ENCODE results near the gene PCP4L1. TPM values are rescaled to one million over a fixed set of nuclear protein-coding genes. Genes with fewer than 3 reads are reported as not detected.

The PCP4L1 gene
- polyA plus RNA-seq, 4 donors = 1.3 to 2.1 (median 1.4) TPM

DNA sequence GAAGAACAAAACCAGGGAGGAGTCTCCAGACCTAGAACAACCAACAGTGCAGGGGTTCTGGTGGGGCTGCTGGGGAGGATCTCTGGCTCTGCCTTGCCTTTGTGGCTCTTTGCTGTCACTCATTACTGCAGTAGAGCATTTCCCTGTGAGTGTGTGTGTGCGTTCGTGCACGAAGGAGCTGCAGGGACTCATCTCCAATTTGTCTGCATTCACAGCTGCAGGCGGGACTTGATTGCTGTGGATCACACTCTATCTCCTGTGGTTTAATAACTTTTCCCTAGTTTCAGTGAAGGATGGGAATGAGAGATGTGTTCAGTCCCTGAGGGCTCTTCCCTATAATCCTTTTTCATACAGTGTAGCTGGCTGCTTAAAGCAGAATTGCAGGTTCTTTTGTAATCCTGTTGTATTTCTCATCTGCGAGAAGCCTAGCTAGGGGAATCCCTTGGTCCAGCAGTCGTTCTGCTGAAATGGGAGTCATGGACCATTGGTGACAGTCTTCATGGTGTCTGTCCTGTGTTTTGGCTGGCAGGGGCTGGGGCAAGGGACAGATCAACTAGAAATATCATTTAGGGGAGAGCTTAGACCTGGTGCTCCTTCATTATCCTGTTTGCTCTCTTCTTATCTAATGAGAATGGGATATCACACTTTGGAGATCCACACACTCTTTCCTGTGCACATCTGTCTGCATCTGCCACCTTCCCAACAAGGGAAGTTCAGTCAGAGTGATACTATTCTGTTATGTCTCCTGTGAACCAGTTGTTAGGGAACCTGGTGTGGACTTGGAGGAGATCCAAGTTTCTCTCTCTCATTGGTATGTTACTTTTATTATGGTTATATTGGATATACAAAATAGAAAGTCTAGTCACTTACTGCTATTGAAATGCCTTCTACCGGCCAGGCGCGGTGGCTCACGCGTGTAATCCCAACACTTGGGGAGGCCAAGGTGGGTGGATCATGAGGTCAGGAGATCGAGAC, 3.0 kb downstream of the PCP4L1 start:
- DNase-seq (ENCODE audit: low read depth in 4 of 4, low spot score in 2 of 4) = no peak

GRCh38 chr1:161265305-161265704, 6.8 kb downstream of the PCP4L1 start:
- no peak for DNase-seq (ENCODE audit: low read depth in 4 of 4, low spot score in 2 of 4)

GRCh38 chr1:161266202-161266601, 7.7 kb downstream of the PCP4L1 start:
- no peak for DNase-seq (ENCODE audit: low read depth in 4 of 4, low spot score in 2 of 4)

GRCh38 chr1:161266836-161267235, 8.3 kb downstream of the PCP4L1 start:
- no peak for DNase-seq (ENCODE audit: low read depth in 4 of 4, low spot score in 2 of 4)

DNA sequence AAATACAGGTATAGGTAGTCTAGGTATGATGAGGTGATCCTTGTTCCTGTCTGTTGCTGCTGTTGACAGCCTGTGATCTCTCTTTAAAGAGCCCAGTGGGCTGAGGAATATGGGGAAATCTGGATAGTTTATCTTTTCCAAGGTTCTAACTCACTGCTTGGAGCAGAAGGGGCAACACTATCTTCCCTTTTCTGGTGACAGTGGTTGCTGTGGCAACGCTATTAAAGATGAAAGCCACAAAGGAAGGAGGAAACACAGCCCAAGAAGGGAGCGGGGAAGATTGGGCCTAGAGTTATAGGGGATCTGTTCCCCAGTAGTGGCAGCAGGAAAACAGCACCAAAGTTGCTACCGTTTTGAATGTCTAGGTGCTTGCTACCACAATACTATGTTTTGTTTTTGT, 8.8 kb downstream of the PCP4L1 start:
- DNase-seq (ENCODE audit: low read depth in 4 of 4, low spot score in 2 of 4) = no peak

- DNase-seq (ENCODE audit: low read depth in 4 of 4, low spot score in 2 of 4) = no peak
These were observed 14.9 kb downstream of the PCP4L1 start for GRCh38 chr1:161273402-161273801.

GRCh38 chr1:161274874-161275273, 16.3 kb downstream of the PCP4L1 start:
- no peak for DNase-seq (ENCODE audit: low read depth in 4 of 4, low spot score in 2 of 4)

- no peak for DNase-seq (ENCODE audit: low read depth in 4 of 4, low spot score in 2 of 4)
These were observed 24.4 kb downstream of the PCP4L1 start for GRCh38 chr1:161282991-161283390.

DNA sequence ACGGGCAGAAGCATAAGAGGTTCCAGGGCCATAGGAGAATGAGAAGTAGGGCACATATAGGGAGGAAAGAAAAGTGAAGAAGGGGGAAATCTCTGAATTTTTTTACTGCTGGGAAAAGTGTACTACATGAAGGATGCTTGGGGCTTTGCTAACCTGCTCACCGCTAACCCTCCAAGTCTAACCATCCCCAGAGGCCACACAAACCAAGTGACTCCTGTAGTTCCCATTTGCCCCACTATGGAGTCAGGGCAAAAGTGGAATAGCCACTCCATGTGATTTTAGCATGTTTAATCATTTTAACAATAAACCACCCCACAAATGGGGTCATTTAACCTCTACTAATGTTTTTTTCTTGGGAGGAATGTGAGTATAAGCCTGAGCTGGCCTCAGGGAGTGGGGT, 26.6 kb downstream of the PCP4L1 start:
- no peak for DNase-seq (ENCODE audit: low read depth in 4 of 4, low spot score in 2 of 4)

- DNase-seq (ENCODE audit: low read depth in 4 of 4, low spot score in 2 of 4) = no peak
These were observed 27.0 kb downstream of the PCP4L1 start for GRCh38 chr1:161285521-161285920.

DNA sequence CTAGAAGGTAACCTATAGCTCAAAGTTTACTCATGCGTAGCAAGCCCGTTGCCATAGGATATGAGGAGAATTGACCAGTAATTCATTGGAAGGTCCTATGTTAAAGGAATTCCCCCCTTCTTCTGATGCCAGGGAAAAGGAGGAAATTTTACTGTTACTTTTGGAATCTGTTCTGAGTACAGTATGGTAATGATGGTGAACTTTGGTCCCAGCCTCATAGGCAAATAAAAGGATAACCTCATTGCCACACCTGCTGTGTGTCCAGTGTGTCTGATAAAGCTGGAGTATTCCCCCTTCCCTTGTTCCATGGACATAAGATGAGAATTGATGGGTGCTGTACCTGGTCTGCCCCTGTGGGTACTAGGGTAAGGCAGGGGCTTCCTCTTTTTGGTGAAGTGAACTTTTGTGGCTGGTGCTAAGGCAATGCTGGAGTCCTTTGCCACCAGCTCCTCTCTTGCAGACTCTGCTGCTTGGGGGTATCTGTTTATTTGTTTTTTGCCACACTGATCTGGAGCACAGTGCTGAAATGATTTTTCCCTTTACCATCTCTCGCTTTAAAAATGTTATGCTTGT, 29.0 kb downstream of the PCP4L1 start:
- no peak for DNase-seq (ENCODE audit: low read depth in 4 of 4, low spot score in 2 of 4)

DNA sequence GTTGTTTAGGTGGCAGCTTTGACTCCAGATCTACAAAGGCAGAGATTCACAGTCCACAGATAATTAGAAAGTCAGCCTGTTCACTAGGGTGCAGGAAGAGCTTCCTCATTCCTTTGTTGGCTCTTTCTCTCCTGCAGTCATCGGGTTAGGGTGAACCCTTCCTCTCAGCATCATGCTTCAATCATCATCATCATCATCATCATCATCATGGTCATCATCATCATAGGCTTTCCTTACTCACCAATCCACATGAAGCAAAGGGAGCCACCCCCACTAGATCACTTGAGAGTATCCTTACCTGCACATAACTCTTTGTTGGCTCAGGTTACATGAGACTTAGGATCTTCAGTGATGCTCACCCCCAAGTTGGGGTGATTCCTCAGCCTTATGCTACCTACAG, 32.2 kb downstream of the PCP4L1 start:
- DNase-seq (ENCODE audit: low read depth in 4 of 4, low spot score in 2 of 4) = no peak

- DNase-seq (ENCODE audit: low read depth in 4 of 4, low spot score in 2 of 4) = no peak
These were observed 38.9 kb downstream of the PCP4L1 start for GRCh38 chr1:161297415-161297814.

GRCh38 chr1:161298116-161298515, 39.6 kb downstream of the PCP4L1 start:
- DNase-seq (ENCODE audit: low read depth in 4 of 4, low spot score in 2 of 4) = no peak

DNA sequence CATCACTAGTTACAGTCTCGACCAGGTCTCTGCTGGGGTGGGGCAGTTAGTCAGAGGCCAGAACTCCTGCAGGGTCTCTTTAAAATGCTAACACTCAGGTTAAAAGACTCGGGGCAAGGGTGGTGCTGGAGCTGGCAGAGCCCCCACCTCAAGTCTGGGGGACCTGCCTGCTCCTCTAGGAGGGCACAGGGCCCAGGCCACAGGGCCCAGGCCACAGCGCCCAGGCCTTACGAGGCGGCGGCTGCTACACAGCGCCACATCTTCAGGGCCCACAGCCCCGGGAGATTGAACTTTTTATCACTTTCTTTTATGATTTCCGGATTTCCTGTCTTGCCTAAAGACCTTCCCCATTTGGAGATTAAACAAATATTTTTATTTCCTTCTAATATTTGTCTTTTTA, 40.8 kb downstream of the PCP4L1 start:
- no peak for DNase-seq (ENCODE audit: low read depth in 4 of 4, low spot score in 2 of 4)

DNA sequence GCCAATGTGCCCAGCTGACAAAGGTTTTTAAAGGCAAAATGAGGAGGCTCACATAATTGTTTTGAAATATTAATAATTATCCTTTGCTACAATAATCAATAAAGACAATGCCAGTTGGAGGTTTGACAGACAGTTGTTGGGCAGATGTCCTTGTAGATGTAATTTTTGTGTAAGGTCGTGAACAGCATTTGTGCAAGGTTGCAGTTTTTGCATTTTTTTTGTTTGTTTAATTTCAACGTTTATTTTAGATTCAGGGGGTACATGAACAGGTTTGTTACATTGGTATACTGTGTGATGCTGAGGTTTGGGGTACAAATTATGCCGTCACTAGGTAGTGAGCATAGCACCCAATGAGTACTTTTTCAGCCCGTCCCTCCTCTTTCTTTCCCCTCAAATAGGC, 41.9 kb downstream of the PCP4L1 start:
- no peak for DNase-seq (ENCODE audit: low read depth in 4 of 4, low spot score in 2 of 4)

GRCh38 chr1:161304927-161305866, 46.7 kb downstream of the PCP4L1 start:
- DNase-seq (ENCODE audit: low read depth in 4 of 4, low spot score in 2 of 4) = no peak

DNA sequence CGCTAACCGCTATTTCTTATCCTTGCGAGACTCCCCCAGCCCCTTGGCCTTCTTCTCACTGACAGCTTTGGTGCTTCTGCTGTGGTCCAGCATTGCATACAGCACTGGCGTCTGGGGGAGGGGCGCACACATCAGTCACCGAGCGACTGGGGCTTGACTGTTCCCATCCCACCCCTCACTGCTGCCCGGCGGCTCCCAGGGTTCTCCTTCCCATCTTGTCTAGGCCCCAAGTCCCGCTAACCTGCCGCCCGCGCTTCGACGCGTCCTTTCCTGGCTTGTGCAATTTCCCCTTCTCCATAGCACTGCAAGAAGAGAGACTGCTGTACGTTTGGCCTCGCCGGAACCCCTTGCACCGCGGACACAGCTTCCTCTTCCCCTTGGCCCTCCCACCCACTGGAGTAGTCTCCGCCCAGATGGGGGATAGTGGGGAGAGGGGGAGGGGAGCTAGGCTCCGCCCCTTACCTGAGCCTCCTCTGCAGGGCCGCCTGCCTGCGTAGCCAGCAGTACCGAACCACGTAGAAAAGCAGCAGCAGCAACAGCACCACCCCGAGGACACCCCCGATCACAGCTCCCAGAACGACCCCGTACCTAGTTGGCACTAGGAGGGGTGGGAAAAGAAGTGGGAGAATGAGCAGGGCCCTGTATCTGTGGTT, 47.4 kb downstream of the PCP4L1 start:
- DNase-seq (ENCODE audit: low read depth in 4 of 4, low spot score in 2 of 4) = peak; percentile 41 to 67 (median 60)

GRCh38 chr1:161307230-161307768, 48.8 kb downstream of the PCP4L1 start:
- no peak for DNase-seq (ENCODE audit: low read depth in 4 of 4, low spot score in 2 of 4)

Measured in left renal cortex interstitium (tissue), 4 donors.